ENCODE measurements around the gene CCNH. TPM values are rescaled to one million over a fixed set of nuclear protein-coding genes. Genes with fewer than 3 reads are reported as not detected.

Gene CCNH
- total RNA-seq, 4 donors from 2014 or later = 33.0 to 98.0 (median 67.6) TPM

GRCh38 chr5:87360132-87360531, 52.6 kb downstream of the CCNH start:
- intact Hi-C loops (cut with DNase I) = no loop called here
- TF ChIP-seq CTCF (IDR thresholded peaks at IDR 0.05) = no peak
- no peak for TF ChIP-seq POLR2AphosphoS5 (IDR thresholded peaks at IDR 0.05)
- TF ChIP-seq EP300 (IDR thresholded peaks at IDR 0.05) = no peak
- no peak for TF ChIP-seq POLR2A (IDR thresholded peaks at IDR 0.05; ENCODE audit: low read depth)
- 93% methylated on average over 11 of the region's 11 CpGs for WGBS
- no peaks in the 10 kb centered on the region for H3K27me3 ChIP-seq
- no peak for DNase-seq (ENCODE audit: extremely low spot score)
- no peak overlapping the region for H3K4me3 ChIP-seq
- H3K36me3 ChIP-seq = peaks cover 3 to 32% (median 18%) of the 10 kb centered on the region in 4 donors
- H3K27ac ChIP-seq (replicated peaks in 1 of 4) = no peak overlapping the region
- peaks cover 0 to 4% (median 0%) of the 10 kb centered on the region in 4 donors for H3K4me1 ChIP-seq
- H3K9me3 ChIP-seq = no peaks in the 10 kb centered on the region

GRCh38 chr5:87359106-87359505, 53.6 kb downstream of the CCNH start:
- Histone ChIP-seq H3K9me3 (no peaks in the 10 kb centered on the region), H3K4me1 (peaks cover 0 to 4% (median 0%) of the 10 kb centered on the region in 4 donors), H3K27me3 (no peaks in the 10 kb centered on the region), H3K36me3 (peaks cover 9 to 42% (median 25%) of the 10 kb centered on the region in 4 donors), H3K27ac (replicated peaks in 1 of 4) (no peak overlapping the region), H3K4me3 (no peak overlapping the region)
- intact Hi-C loops (cut with DNase I) = no loop called here
- 90% methylated on average over 2 of the region's 2 CpGs for WGBS
- TF ChIP-seq POLR2AphosphoS5 (IDR thresholded peaks at IDR 0.05) (no peak), POLR2A (IDR thresholded peaks at IDR 0.05; ENCODE audit: low read depth) (no peak), EP300 (IDR thresholded peaks at IDR 0.05) (no peak), CTCF (IDR thresholded peaks at IDR 0.05) (no peak)
- no peak for DNase-seq (ENCODE audit: extremely low spot score)

GRCh38 chr5:87354496-87354895, 58.2 kb downstream of the CCNH start:
- Histone ChIP-seq H3K36me3 (peaks cover 11 to 44% (median 27%) of the 10 kb centered on the region in 4 donors), H3K27me3 (no peaks in the 10 kb centered on the region), H3K27ac (replicated peaks in 1 of 4) (no peak overlapping the region), H3K4me3 (no peak overlapping the region), H3K4me1 (no peaks in the 10 kb centered on the region), H3K9me3 (no peaks in the 10 kb centered on the region)
- no peak for TF ChIP-seq EP300 (IDR thresholded peaks at IDR 0.05)
- TF ChIP-seq CTCF (IDR thresholded peaks at IDR 0.05) = no peak
- no peak for TF ChIP-seq POLR2A (IDR thresholded peaks at IDR 0.05; ENCODE audit: low read depth)
- no peak for TF ChIP-seq POLR2AphosphoS5 (IDR thresholded peaks at IDR 0.05)
- no peak for DNase-seq (ENCODE audit: extremely low spot score)
- intact Hi-C loops (cut with DNase I) = no loop called here
- WGBS = 100% methylated on average over 1 of the region's 1 CpG

GRCh38 chr5:87347841-87348240, 64.9 kb downstream of the CCNH start:
- no peaks in the 10 kb centered on the region for H3K4me1 ChIP-seq
- H3K27me3 ChIP-seq = no peaks in the 10 kb centered on the region
- no peak for DNase-seq (ENCODE audit: extremely low spot score)
- H3K27ac ChIP-seq (replicated peaks in 1 of 4) = no peak overlapping the region
- TF ChIP-seq POLR2A (IDR thresholded peaks at IDR 0.05; ENCODE audit: low read depth) (no peak), EP300 (IDR thresholded peaks at IDR 0.05) (no peak), CTCF (IDR thresholded peaks at IDR 0.05) (no peak), POLR2AphosphoS5 (IDR thresholded peaks at IDR 0.05) (no peak)
- no peak overlapping the region for H3K4me3 ChIP-seq
- intact Hi-C loops (cut with DNase I) = no loop called here
- no peaks in the 10 kb centered on the region for H3K9me3 ChIP-seq
- peaks cover 0 to 22% (median 2%) of the 10 kb centered on the region in 4 donors for H3K36me3 ChIP-seq

GRCh38 chr5:87347272-87347671, 65.5 kb downstream of the CCNH start:
- WGBS = 79% methylated on average over 1 of the region's 1 CpG
- H3K36me3 ChIP-seq = peaks cover 0 to 26% (median 3%) of the 10 kb centered on the region in 4 donors
- H3K4me3 ChIP-seq = no peak overlapping the region
- intact Hi-C loops (cut with DNase I) = no loop called here
- no peak overlapping the region for H3K27ac ChIP-seq (replicated peaks in 1 of 4)
- DNase-seq (ENCODE audit: extremely low spot score) = no peak
- TF ChIP-seq POLR2AphosphoS5 (IDR thresholded peaks at IDR 0.05) (no peak), POLR2A (IDR thresholded peaks at IDR 0.05; ENCODE audit: low read depth) (no peak), CTCF (IDR thresholded peaks at IDR 0.05) (no peak), EP300 (IDR thresholded peaks at IDR 0.05) (no peak)
- no peaks in the 10 kb centered on the region for H3K27me3 ChIP-seq
- H3K9me3 ChIP-seq = no peaks in the 10 kb centered on the region
- H3K4me1 ChIP-seq = no peaks in the 10 kb centered on the region
